ENCODE measurements around the gene SZRD1.

The SZRD1 gene

DNA sequence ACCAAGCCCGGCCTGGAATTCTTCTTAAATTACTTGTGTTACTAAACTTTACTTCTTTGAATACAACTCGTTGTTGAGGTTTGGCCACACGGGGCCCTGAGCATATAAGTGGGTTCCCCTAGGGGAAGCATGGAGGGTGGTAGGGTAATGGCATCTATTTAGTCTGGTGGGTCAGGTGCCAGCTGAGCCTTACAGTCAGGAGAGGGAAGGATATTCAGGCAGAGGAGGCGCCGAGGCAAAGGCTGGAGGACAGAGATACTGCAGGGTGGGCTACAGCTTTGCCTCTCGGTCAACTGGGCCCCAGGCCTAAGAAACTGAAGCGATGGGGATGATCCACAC, 73.1 kb downstream of the SZRD1 start:
- DNase-seq (ENCODE audit: low spot score): no peak

GRCh38 chr1:16440470-16441281, 73.6 kb downstream of the SZRD1 start, which contains the start of gene NECAP2:
TSS of gene NECAP2 (plus strand) at chr1:16440724. CDS start at chr1:16440762, 38 bp downstream.
- peak; percentile 97 for DNase-seq (ENCODE audit: low spot score)

DNA sequence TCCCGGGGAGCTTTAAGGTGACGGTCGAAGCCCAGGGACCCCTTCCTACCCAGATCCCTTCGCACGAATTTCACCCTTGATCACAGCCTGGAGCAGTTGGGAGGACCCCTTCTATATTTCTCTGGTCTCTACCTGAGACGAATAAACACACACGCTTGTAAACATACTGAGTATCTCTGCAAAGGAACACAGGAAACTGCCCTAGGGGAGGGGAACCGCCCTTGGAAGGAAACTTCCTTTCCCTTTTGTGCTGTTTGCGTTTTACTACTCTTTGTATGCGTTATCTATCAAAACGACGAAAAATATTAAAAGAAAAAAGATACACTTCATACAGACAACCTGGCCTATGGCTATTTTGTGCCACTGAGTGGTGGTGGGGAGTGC, 74.2 kb downstream of the SZRD1 start:
- DNase-seq (ENCODE audit: low spot score): peak; percentile 61

DNA sequence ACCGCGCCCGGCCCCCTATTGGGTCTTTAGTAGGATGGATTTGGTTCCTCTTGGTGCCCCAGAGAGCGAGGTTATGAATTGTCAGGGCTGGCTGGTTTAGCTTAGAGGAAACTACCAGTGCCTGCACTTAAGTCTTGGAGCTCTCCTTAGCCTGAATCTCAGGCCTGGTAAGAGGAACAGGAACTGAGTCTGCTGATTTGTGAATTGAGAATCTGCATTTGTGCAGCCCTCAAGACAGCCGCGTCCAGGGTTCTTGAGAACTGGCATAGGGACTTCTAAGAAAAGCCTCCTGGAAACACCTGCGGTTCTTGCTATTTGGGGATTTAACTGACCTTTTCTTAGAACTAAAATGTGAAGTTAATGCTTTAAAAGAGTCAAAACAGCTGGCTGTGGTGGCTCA, 75.2 kb downstream of the SZRD1 start:
- no peak for DNase-seq (ENCODE audit: low spot score)

DNA sequence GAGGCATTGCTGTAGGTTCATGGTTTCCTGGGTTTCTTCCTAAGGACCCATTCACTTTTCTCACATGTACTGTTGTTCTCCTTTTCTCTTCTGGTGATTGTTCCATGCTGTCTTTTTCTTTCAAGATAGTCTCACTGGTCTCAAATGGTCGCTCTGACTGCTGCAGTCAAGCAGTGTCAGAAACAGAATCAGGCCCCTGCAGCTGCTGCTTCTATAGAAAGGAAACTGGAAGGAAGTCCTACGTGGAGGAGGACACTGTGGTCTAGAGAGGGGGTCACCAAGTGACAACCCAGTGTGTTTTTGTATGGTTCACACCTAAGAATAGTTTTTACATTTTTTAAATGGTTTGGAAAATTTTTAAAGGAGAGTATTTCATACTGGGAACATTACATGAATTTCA, 75.9 kb downstream of the SZRD1 start:
- DNase-seq (ENCODE audit: low spot score): no peak

DNA sequence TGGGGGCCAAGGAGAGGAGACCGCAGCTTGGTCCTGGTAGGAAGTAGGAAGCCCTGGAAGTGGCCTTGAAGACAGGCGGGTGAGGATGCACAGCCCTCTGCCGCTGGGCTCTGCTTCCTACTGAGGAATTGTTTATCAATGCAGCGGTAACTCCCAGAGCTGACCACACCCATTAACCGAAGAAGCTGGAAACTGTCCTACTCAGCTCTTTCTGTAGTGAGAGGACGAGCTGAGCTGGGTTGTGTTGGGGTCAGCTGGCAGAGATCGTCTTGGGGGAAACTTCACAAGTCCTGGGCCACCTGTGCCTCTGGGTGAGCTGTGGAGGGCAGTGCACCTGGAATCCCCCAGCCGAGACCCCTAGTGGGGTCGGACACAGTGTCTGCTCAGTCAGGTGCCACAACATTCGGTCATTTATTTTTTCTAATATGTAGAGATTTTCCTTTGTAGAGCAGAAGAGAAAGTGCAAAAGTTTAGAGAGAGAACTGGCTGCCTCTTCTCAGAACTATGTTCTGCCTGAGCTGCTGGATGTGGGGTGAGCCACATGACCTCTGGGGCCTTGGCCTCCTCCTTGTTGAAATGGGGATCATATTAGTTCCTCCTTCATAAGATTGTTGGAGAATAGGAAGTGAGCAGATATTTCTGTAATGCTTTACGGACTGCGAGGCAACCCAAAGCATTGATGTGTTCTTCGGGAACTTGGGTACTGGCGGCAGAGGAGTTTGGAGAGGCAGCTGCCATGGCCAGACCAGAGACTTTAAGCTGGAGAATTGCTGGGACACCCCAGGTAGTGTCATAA, 77.1 kb downstream of the SZRD1 start:
- no peak for DNase-seq (ENCODE audit: low spot score)

- no peak for DNase-seq (ENCODE audit: low spot score)
Observed at GRCh38 chr1:16445052-16445451, 78.0 kb downstream of the SZRD1 start.

GRCh38 chr1:16446116-16446515, 79.1 kb downstream of the SZRD1 start:
- no peak for DNase-seq (ENCODE audit: low spot score)

GRCh38 chr1:16447641-16448040, 80.6 kb downstream of the SZRD1 start:
- DNase-seq (ENCODE audit: low spot score): no peak
